Stomach (tissue), 4 donors: ENCODE measurements around the gene NEURL2.

Source experiments
- EP300 ChIP-seq: sonication (generic); formaldehyde crosslinking; IDR thresholded peaks from one replicate; pipeline ENCODE4 v1.6.1; 2017; ENCODE audit warnings: antibody characterized with exemption
- POLR2A ChIP-seq, 4 donors: fragments of 450-650 bp; IDR thresholded peaks; one replicate each; pipeline ENCODE4 v1.6.1; 2016; ENCODE audit warnings: antibody characterized with exemption in 4 of 4, control low read depth in 2 of 4, mild to moderate bottlenecking in 1 of 4, moderate library complexity in 1 of 4
- TF ChIP-seq, protein P1 (sequence below), 7 experiments: fragments of 450-650 bp in 4 of 7; fragments of 200-600 bp in 3 of 7; sonication (generic) in 3 of 7; IDR thresholded peaks; one replicate each; pipeline ENCODE4 v1.5.1; 2016 to 2019; ENCODE audit warnings: antibody characterized with exemption in 7 of 7, control low read depth in 2 of 7, mild to moderate bottlenecking in 1 of 7

DNA sequence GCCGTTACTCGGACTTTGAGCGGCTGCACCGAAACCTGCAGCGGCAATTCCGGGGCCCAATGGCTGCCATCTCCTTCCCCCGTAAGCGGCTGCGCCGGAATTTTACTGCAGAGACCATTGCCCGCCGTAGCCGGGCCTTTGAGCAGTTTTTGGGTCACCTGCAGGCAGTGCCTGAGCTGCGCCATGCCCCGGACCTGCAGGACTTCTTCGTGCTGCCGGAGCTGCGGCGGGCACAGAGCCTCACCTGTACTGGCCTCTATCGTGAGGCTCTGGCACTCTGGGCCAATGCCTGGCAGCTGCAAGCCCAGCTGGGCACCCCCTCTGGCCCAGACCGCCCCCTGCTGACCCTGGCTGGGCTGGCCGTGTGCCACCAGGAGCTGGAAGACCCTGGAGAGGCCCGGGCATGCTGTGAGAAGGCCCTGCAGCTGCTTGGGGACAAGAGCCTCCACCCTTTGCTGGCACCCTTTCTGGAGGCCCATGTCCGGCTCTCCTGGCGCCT, 50.3 kb downstream of the NEURL2 start:
- TF ChIP-seq, protein P1, sequence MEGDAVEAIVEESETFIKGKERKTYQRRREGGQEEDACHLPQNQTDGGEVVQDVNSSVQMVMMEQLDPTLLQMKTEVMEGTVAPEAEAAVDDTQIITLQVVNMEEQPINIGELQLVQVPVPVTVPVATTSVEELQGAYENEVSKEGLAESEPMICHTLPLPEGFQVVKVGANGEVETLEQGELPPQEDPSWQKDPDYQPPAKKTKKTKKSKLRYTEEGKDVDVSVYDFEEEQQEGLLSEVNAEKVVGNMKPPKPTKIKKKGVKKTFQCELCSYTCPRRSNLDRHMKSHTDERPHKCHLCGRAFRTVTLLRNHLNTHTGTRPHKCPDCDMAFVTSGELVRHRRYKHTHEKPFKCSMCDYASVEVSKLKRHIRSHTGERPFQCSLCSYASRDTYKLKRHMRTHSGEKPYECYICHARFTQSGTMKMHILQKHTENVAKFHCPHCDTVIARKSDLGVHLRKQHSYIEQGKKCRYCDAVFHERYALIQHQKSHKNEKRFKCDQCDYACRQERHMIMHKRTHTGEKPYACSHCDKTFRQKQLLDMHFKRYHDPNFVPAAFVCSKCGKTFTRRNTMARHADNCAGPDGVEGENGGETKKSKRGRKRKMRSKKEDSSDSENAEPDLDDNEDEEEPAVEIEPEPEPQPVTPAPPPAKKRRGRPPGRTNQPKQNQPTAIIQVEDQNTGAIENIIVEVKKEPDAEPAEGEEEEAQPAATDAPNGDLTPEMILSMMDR (IDR thresholded peaks at IDR 0.05), result no peak
- no peak for TF ChIP-seq POLR2A (IDR thresholded peaks at IDR 0.05)
- TF ChIP-seq EP300, result no peak
